ENCODE measurements around the gene MMP21. TPM values are rescaled to one million over a fixed set of nuclear protein-coding genes. Genes with fewer than 3 reads are reported as not detected.

Gene MMP21
- total and polyA plus RNA-seq, 3 donors from 2014 or later, result 0.31 to 0.43 TPM; not detected in 1

GRCh38 chr10:125799451-125800182 is 24.0 kb upstream of the MMP21 start:
- Histone ChIP-seq H3K9me3 (no peaks in the 10 kb centered on the region), H3K36me3 (ENCODE audit: low read depth, missing control alignments) (no peaks in the 10 kb centered on the region), H3K4me1 (no peaks in the 10 kb centered on the region), H3K27me3 (no peaks in the 10 kb centered on the region), H3K4me3 (no peak overlapping the region), H3K27ac (no peak overlapping the region)
- WGBS, 2 donors, result 79 to 92% methylated on average over 5 to 8 of the region's 8 CpGs
- TF ChIP-seq CTCF (IDR thresholded peaks at IDR 0.05) (no peak), POLR2A (IDR thresholded peaks at IDR 0.05) (no peak)
- intact Hi-C loops (cut with DNase I; ENCODE audit: low total_unique reads), result no loop called here
- DNase-seq, result no peak

GRCh38 chr10:125797994-125798662 is 22.5 kb upstream of the MMP21 start:
- Histone ChIP-seq H3K27me3 (no peaks in the 10 kb centered on the region), H3K4me1 (no peaks in the 10 kb centered on the region), H3K36me3 (ENCODE audit: low read depth, missing control alignments) (no peaks in the 10 kb centered on the region), H3K4me3 (no peak overlapping the region), H3K9me3 (no peaks in the 10 kb centered on the region), H3K27ac (no peak overlapping the region)
- 33 to 43% methylated on average over 5 of the region's 5 CpGs for WGBS, 2 donors
- TF ChIP-seq POLR2A (IDR thresholded peaks at IDR 0.05) (no peak), CTCF (IDR thresholded peaks at IDR 0.05) (no peak)
- DNase-seq, result no peak
- intact Hi-C loops (cut with DNase I; ENCODE audit: low total_unique reads), result no loop called here

GRCh38 chr10:125797424-125797823 is 21.8 kb upstream of the MMP21 start:
- Histone ChIP-seq H3K27me3 (no peaks in the 10 kb centered on the region), H3K27ac (no peak overlapping the region), H3K4me1 (no peaks in the 10 kb centered on the region), H3K9me3 (no peaks in the 10 kb centered on the region), H3K36me3 (ENCODE audit: low read depth, missing control alignments) (no peaks in the 10 kb centered on the region), H3K4me3 (no peak overlapping the region)
- TF ChIP-seq POLR2A (IDR thresholded peaks at IDR 0.05) (no peak), CTCF (IDR thresholded peaks at IDR 0.05) (no peak)
- 94 to 95% methylated on average over 8 of the region's 8 CpGs for WGBS, 2 donors
- no peak for DNase-seq
- intact Hi-C loops (cut with DNase I; ENCODE audit: low total_unique reads), result no loop called here

- H3K4me3 ChIP-seq, result no peak overlapping the region
- no peaks in the 10 kb centered on the region for H3K36me3 ChIP-seq (ENCODE audit: low read depth, missing control alignments)
- H3K27ac ChIP-seq, result no peak overlapping the region
- no peaks in the 10 kb centered on the region for H3K27me3 ChIP-seq
- TF ChIP-seq CTCF (IDR thresholded peaks at IDR 0.05) (no peak), POLR2A (IDR thresholded peaks at IDR 0.05) (no peak)
- no peaks in the 10 kb centered on the region for H3K4me1 ChIP-seq
- intact Hi-C loops (cut with DNase I; ENCODE audit: low total_unique reads), result no loop called here
- no peaks in the 10 kb centered on the region for H3K9me3 ChIP-seq
- DNase-seq, result no peak
- 77 to 86% methylated on average over 8 of the region's 8 CpGs for WGBS, 2 donors
These were observed 20.1 kb upstream of the MMP21 start for GRCh38 chr10:125795637-125796190.
